ENCODE results near the gene SLC6A8.

- TF ChIP-seq CTCF (IDR thresholded peaks at IDR 0.05) (no peak), POLR2A (IDR thresholded peaks at IDR 0.05) (no peak)
Measured at GRCh38 chrX:153673428-153674218, 14.1 kb upstream of the SLC6A8 start, which contains the start of gene PNCK.
